HG03045 (cell line): ENCODE data around the gene BRIX1.
"Not testable (repeated sequence)": the region's sequence is repeated elsewhere in the genome, so short reads cannot be mapped to it uniquely, and the experiment has no call there.

Experiments
- ATAC-seq: cut with Tn5 transposase; IDR thresholded peaks from one replicate; pipeline ENCODE4 v1.9.1; 2021; ENCODE audit warnings: mild to moderate bottlenecking, moderate library complexity; ENCODE audit not compliant: unreplicated experiment

The BRIX1 gene

DNA sequence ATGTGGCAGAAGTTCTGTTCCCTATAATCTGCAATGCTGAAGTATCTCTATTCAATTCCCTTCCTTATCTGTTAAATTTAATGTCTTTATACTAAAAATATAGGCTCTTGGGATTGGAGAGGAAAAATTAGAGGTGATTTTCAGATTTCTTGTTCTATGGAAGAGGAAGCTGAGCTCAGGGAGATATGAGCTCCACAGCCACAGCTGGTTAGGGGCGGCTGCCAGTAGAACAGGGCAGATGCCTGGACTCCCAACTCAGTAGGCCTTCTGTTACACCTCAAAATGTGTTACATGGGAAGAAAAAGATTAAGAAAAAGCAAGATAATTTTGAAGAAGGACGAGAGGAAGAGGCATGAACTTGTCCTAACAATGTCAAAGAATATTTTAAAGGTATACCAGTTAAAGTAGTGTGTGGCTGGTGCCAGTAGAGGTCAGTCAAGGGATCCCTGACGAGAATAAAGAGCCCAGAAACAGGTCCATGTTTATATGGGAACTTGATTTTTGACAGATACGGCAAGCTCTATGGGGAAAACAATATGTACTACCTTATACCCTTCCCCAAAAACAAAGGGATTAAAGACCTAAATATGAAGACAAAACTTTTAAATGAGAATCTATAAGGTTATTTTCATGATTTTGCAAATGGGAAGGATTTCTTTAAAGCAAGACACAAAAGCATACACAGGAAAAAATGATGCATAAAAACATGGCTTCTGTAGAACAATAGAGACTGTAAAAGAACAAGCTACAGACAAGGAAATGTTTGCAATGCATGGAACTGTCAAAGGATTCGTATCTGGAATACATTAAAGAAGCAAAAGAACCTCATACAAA is 42.6 kb downstream of the BRIX1 start:
- ATAC-seq, result no peak

- peak; percentile 97 for ATAC-seq
Observed at GRCh38 chr5:34959323-34959722, 43.8 kb downstream of the BRIX1 start.

DNA sequence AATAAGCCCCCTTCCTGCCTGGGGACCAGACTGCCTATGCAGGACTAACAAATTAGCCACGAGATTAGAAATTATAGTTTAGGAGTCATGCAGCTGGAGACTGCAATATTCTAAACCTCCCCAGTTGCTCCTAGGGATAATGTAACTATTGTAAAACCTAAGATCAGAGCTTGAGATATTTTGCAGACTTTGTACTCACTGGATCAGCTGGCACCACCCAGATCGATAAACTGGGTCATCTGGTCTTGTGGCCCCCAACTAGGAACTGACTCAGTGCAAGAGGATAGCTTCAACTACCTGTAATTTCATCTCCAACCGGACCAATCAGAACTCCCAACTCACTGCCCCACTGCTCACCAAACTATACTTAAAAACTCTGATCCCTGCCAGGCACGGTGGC is 52.0 kb downstream of the BRIX1 start:
- ATAC-seq, result no peak

DNA sequence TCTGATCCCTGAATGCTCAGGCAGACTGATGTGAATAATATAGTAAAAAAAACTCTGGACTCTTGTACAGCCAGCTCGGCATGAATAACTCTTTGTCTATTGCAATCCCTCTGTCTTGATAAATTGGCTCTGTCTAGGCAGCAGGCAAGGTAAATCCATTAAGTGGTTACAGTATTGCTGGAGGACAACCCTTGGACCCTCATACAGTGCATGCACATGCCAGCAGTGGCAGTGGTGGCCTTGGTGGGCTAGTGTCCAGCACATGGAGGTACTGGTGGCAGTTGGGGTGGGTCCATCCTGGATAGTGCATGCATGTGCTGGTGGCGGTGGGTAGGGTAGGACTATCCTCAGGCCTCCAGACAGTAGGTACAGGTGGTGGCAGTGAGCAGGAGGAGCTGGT is 52.7 kb downstream of the BRIX1 start:
- ATAC-seq, result no peak

DNA sequence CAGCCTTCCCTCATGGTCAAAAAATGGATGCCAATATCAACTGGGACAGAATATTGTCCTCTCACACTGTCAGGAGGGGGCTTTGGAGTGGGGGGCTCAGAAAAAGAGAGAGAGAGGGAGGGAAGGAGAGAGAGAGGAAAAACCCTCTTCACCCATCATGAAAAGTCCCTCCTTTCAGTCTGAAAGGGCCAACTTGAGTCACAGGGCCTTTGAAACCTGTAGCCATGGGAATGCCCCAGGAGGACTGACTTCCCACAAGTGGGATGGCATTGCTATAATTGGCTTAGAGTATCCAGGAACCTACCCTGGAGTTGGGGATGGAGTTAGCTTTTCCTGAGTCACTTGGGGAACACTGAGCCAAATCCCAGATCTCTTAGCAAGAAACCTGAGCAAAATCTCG is 55.0 kb downstream of the BRIX1 start:
- ATAC-seq, result peak; percentile 57

DNA sequence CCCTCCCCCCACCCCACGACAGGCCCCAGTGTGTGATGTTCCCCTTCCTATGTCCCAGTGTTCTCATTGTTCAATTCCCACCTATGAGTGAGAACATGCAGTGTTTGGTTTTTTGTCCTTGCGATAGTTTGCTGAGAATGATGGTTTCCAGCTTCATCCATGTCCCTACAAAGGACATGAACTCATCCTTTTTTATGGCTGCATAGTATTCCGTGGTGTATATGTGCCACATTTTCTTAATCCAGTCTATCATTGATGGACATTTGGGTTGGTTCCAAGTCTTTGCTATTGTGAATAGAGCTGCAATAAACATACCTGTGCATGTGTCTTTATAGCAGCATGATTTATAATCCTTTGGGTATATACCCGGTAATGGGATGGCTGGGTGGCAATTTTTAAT is 56.1 kb downstream of the BRIX1 start:
- ATAC-seq, result not testable (repeated sequence)
